A673 (cell line): ENCODE measurements around the gene GAS2. TPM values are rescaled to one million over a fixed set of nuclear protein-coding genes. Genes with fewer than 3 reads are reported as not detected.

Experiments used
- BruUV-seq: library from RNA; stranded (reverse); fragments of 400-500 nt; replicated peaks from 2 replicates; lab custom pipeline; 2021; lab: Mats Ljungman, UMichigan
- CTCF ChIA-PET: fragments of 300-600 bp; sonication (Branson Sonifier 250); formaldehyde crosslinking; loops from one replicate; lab custom pipeline; 2022; ENCODE audit warnings: antibody characterized with exemption; lab: Charles Lee
- POLR2A ChIA-PET: fragments of 300-600 bp; sonication (Branson Sonifier 250); formaldehyde crosslinking; loops from one replicate; lab custom pipeline; 2022; ENCODE audit warnings: antibody characterized with exemption; ENCODE audit not compliant: low non-redundant PET; lab: Charles Lee
- DNase-seq: peaks from one replicate; pipeline ENCODE4 v3.0.0-alpha.2; 2015; ENCODE audit warnings: low spot score
- H3K27ac ChIP-seq: fragments of 200-600 bp; sonication (generic); 2 replicates; pipeline ENCODE4 v1.5.1; 2016; ENCODE audit warnings: mixed run types, low read depth, mild to moderate bottlenecking, mixed read lengths, antibody characterized with exemption, low read length; ENCODE audit not compliant: poor library complexity, severe bottlenecking
- H3K27me3 ChIP-seq: fragments of 200-600 bp; sonication (generic); replicated peaks from 2 replicates; pipeline ENCODE4 v1.6.1; 2017; ENCODE audit warnings: mixed run types, low read depth, mild to moderate bottlenecking, mixed read lengths, antibody characterized with exemption, low read length; ENCODE audit not compliant: insufficient read depth, poor library complexity
- H3K36me3 ChIP-seq: fragments of 200-600 bp; sonication (generic); 2 replicates; pipeline ENCODE4 v1.6.1; 2016; ENCODE audit warnings: mixed run types, mild to moderate bottlenecking, mixed read lengths, antibody characterized with exemption, low read length; ENCODE audit not compliant: insufficient read depth, poor library complexity, severe bottlenecking
- H3K4me1 ChIP-seq: fragments of 200-600 bp; sonication (generic); 2 replicates; pipeline ENCODE4 v1.6.1; 2017; ENCODE audit warnings: mixed run types, mild to moderate bottlenecking, mixed read lengths, antibody characterized with exemption, low read length; ENCODE audit not compliant: insufficient read depth, poor library complexity, severe bottlenecking
- H3K4me3 ChIP-seq: fragments of 200-600 bp; sonication (generic); 2 replicates; pipeline ENCODE4 v1.5.1; 2016; ENCODE audit warnings: low read depth, mixed run types, mild to moderate bottlenecking, mixed read lengths, low read length; ENCODE audit not compliant: poor library complexity, severe bottlenecking
- H3K9me3 ChIP-seq: fragments of 200-600 bp; sonication (generic); 2 replicates; pipeline ENCODE4 v1.6.1; 2016; ENCODE audit warnings: mixed run types, low read depth, mild to moderate bottlenecking, mixed read lengths, antibody characterized with exemption, low read length; ENCODE audit not compliant: poor library complexity, severe bottlenecking
- CTCF ChIP-seq: fragments of 300-800, 200-600 bp; sonication (generic); conservative IDR thresholded peaks from 2 replicates; pipeline ENCODE4 v1.5.1; 2017; ENCODE audit warnings: low read depth, mild to moderate bottlenecking, antibody characterized with exemption, low read length, moderate library complexity, mixed read lengths
- EZH2 ChIP-seq: fragments of 200-600 bp; sonication (generic); IDR thresholded peaks from 2 replicates; pipeline ENCODE4 v1.6.1; 2017; ENCODE audit warnings: borderline replicate concordance, low read depth, mild to moderate bottlenecking, mixed read lengths, antibody characterized with exemption, low read length; ENCODE audit not compliant: poor library complexity, severe bottlenecking
- intact Hi-C: fragments of 100-400 bp; cut with micrococcal nuclease; formaldehyde crosslinking; loops from one replicate; pipeline ENCODE4 v1.10.0; 2022; ENCODE audit not compliant: unreplicated experiment
- total RNA-seq: library from RNA; stranded (reverse); gene quantifications from 2 replicates; pipeline ENCODE4 v1.2.3, GENCODE V29; 2021

The GAS2 gene
- total RNA-seq, 1 experiment from 2014 or later, result 1.8 TPM

- intact Hi-C loops, result no loop called here
- H3K4me1 ChIP-seq, result no peaks in the 10 kb centered on the region
- DNase-seq, result no peak
- ChIA-PET CTCF (no interaction called here), POLR2A (no interaction called here)
- no peaks in the 10 kb centered on the region for H3K36me3 ChIP-seq
- BruUV-seq, result no TSS peak
- no peaks in the 10 kb centered on the region for H3K9me3 ChIP-seq
- H3K27ac ChIP-seq, result no peak overlapping the region
- TF ChIP-seq EZH2 (no peak), CTCF (no peak)
- H3K27me3 ChIP-seq, result no peaks in the 10 kb centered on the region
- H3K4me3 ChIP-seq, result no peak overlapping the region
These were observed 14.2 kb downstream of the GAS2 start for GRCh38 chr11:22680628-22681027.

GRCh38 chr11:22681281-22681812 is 14.9 kb downstream of the GAS2 start:
- intact Hi-C loops, result no loop called here
- Histone ChIP-seq H3K9me3 (no peaks in the 10 kb centered on the region), H3K27me3 (no peaks in the 10 kb centered on the region), H3K4me1 (no peaks in the 10 kb centered on the region), H3K27ac (no peak overlapping the region), H3K4me3 (no peak overlapping the region), H3K36me3 (no peaks in the 10 kb centered on the region)
- TF ChIP-seq CTCF (no peak), EZH2 (no peak)
- DNase-seq, result no peak
- POLR2A ChIA-PET, result no interaction called here
- BruUV-seq, result no TSS peak
- CTCF ChIA-PET, result no interaction called here

- POLR2A ChIA-PET, result no interaction called here
- Histone ChIP-seq H3K36me3 (no peaks in the 10 kb centered on the region), H3K9me3 (no peaks in the 10 kb centered on the region), H3K27me3 (no peaks in the 10 kb centered on the region), H3K4me1 (no peaks in the 10 kb centered on the region), H3K27ac (no peak overlapping the region), H3K4me3 (no peak overlapping the region)
- CTCF ChIA-PET, result no interaction called here
- no peak for DNase-seq
- intact Hi-C loops, result no loop called here
- BruUV-seq, result no TSS peak
- TF ChIP-seq EZH2, result no peak
- no peak for TF ChIP-seq CTCF
These were observed 17.7 kb downstream of the GAS2 start for GRCh38 chr11:22684082-22684481.
